ENCODE measurements around the gene MAP3K5. TPM values are rescaled to one million over a fixed set of nuclear protein-coding genes. Genes with fewer than 3 reads are reported as not detected.

MAP3K5 gene
- total RNA-seq, 1 donor from 2014 or later = 31.2 TPM

DNA sequence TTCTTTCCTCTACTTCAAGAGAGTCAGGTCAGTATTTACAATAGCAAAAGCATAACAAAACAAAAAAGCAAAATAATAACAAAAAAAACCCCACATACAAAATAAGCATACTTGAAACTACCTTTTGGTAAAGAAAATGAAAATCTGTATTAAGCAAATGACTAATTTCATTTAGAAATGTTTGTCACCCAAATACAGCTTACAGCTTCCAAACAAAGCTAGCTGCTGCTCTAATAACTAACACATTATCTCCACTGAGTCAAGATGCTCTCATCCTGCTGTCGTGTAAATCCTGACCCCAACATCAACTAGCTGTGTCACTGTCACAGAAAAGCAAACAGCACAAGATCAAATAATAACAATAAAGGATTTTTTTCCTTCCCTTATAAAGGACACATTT lies 263.8 kb downstream of the MAP3K5 start:
- Histone ChIP-seq H3K36me3 (no peaks in the 10 kb centered on the region), H3K4me1 (peaks cover 23% of the 10 kb centered on the region), H3K4me3 (no peak overlapping the region), H3K9me3 (no peaks in the 10 kb centered on the region), H3K27me3 (no peaks in the 10 kb centered on the region), H3K27ac (no peak overlapping the region)
- intact Hi-C loops (cut with DNase I) = no loop called here
- no peak for DNase-seq (ENCODE audit: extremely low spot score in 2 of 2)
- TF ChIP-seq, protein P1, sequence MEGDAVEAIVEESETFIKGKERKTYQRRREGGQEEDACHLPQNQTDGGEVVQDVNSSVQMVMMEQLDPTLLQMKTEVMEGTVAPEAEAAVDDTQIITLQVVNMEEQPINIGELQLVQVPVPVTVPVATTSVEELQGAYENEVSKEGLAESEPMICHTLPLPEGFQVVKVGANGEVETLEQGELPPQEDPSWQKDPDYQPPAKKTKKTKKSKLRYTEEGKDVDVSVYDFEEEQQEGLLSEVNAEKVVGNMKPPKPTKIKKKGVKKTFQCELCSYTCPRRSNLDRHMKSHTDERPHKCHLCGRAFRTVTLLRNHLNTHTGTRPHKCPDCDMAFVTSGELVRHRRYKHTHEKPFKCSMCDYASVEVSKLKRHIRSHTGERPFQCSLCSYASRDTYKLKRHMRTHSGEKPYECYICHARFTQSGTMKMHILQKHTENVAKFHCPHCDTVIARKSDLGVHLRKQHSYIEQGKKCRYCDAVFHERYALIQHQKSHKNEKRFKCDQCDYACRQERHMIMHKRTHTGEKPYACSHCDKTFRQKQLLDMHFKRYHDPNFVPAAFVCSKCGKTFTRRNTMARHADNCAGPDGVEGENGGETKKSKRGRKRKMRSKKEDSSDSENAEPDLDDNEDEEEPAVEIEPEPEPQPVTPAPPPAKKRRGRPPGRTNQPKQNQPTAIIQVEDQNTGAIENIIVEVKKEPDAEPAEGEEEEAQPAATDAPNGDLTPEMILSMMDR (IDR thresholded peaks at IDR 0.05) = no peak
- TF ChIP-seq POLR2A (IDR thresholded peaks at IDR 0.05) = no peak
- no peak for TF ChIP-seq POLR2AphosphoS5 (IDR thresholded peaks at IDR 0.05; ENCODE audit: insufficient read depth in 1 of 2, low read depth in 1 of 2)

DNA sequence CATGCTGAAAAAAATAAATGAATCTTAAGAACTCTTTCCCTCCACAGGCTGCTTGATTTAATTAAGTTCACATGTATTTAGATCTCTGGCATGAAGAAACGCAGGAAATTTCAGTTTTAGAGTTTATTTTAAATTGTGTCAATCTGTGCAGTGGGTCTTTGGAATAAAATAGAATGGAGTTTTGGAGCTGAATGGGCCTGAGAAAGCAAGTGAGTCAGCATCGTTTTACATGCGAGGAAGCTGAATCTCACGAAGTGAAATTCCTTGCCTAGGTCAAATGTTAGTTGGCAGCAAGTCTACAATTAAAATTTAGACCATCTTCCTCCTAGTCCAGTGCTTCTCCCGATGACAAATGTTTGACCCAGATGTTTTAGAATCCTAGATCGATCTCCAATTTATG lies 264.4 kb downstream of the MAP3K5 start:
- no peaks in the 10 kb centered on the region for H3K9me3 ChIP-seq
- no peak for TF ChIP-seq POLR2A (IDR thresholded peaks at IDR 0.05)
- DNase-seq (ENCODE audit: extremely low spot score in 2 of 2) = no peak
- no peak overlapping the region for H3K27ac ChIP-seq
- no peaks in the 10 kb centered on the region for H3K27me3 ChIP-seq
- no peak overlapping the region for H3K4me3 ChIP-seq
- intact Hi-C loops (cut with DNase I) = no loop called here
- H3K36me3 ChIP-seq = no peaks in the 10 kb centered on the region
- peaks cover 23% of the 10 kb centered on the region for H3K4me1 ChIP-seq

DNA sequence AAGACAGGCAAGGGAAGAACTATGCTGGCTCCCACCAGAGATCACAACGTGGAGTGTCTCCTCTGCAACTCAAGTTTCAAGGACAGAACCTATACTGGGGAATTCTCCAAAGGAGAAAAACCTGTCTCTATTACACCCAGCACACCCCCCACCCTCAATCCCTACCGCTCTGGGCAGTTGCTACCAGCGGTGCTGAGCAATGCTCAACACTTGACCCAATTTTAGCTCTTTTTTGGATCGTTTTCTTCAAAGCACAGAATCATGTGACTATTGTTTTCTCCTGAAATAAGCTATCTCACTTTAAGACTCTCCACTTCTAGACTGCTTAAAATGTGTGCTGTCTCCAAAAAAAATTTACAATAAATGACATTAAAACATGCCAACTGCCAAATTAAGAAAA lies 265.3 kb downstream of the MAP3K5 start:
- Histone ChIP-seq H3K27me3 (no peaks in the 10 kb centered on the region), H3K27ac (no peak overlapping the region), H3K4me3 (no peak overlapping the region), H3K9me3 (no peaks in the 10 kb centered on the region), H3K36me3 (no peaks in the 10 kb centered on the region), H3K4me1 (peaks cover 23% of the 10 kb centered on the region)
- TF ChIP-seq POLR2A (IDR thresholded peaks at IDR 0.05) (no peak), POLR2AphosphoS5 (IDR thresholded peaks at IDR 0.05; ENCODE audit: insufficient read depth in 1 of 2, low read depth in 1 of 2) (no peak)
- TF ChIP-seq, protein P1 (IDR thresholded peaks at IDR 0.05) = no peak
- intact Hi-C loops (cut with DNase I) = no loop called here
- no peak for DNase-seq (ENCODE audit: extremely low spot score in 2 of 2)

DNA sequence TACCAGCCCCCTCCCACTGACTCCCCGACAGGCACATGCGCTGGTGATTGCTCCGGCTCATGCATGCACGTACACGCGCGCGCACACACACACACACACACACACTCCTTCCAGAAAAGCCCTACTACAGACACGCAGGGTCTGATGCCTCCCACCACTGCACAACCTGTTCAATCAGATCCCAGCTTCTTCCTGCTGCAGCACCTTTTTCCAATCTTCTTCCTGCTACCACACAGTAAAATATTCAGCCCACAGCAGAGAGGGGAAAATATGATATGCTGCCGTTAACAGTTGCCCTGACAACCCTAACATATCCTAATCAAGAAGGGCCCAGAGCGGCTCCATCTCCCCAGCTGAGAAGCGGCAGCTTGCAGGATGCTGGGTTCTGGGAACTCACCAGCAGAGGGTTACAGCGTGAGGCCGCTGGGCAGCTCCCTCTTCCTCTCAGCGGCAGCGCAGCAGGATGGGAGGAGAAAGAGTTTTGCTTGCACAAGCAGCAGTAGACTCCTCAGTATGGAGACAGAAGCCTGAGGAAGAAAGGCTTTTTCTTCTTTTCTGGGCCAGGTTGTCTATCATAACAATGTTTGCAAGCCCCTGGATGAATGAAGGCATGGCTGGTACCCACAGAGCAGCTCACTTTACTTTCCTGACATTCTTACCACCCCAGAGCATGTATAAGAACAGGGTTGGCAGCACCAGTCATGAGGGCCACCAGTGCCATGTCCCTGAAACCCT lies 265.9 kb downstream of the MAP3K5 start:
- Histone ChIP-seq H3K4me3 (no peak overlapping the region), H3K27ac (no peak overlapping the region), H3K9me3 (no peaks in the 10 kb centered on the region), H3K4me1 (peaks cover 23% of the 10 kb centered on the region), H3K36me3 (no peaks in the 10 kb centered on the region), H3K27me3 (no peaks in the 10 kb centered on the region)
- DNase-seq (ENCODE audit: extremely low spot score in 2 of 2) = no peak
- TF ChIP-seq, protein P1 (IDR thresholded peaks at IDR 0.05) = no peak
- TF ChIP-seq POLR2A (IDR thresholded peaks at IDR 0.05) (no peak), POLR2AphosphoS5 (IDR thresholded peaks at IDR 0.05; ENCODE audit: insufficient read depth in 1 of 2, low read depth in 1 of 2) (no peak)
- intact Hi-C loops (cut with DNase I) = no loop called here

DNA sequence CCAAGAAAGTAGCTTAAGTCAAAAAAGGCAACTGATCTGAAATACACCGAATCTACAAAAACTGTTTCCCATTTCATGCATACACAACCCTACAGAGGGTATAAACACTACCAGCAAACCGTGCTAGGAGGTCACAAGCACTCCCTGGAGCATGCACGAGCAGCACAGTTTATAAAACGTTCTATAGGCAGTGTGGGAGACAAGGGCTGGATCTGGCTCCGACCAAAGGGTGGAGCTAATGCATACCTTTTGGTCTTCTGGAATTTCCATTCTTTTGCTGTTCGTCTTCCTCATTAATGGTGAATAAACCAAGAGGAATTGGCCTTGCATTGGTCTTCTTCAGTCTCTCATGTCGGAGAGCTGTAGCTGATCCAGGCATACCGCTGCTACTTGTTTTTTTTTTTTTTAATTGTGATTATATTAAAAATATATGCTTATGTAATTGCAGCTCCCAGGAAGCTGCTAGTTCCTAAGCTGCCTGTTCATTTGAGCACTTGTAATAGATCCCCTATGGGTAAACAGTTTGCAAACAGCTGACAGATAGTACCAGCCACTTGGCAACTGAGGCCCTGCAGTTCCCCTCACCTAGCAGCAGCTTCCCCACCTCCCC lies 266.6 kb downstream of the MAP3K5 start:
- Histone ChIP-seq H3K9me3 (no peaks in the 10 kb centered on the region), H3K4me1 (peaks cover 23% of the 10 kb centered on the region), H3K27ac (no peak overlapping the region), H3K36me3 (no peaks in the 10 kb centered on the region), H3K4me3 (no peak overlapping the region), H3K27me3 (no peaks in the 10 kb centered on the region)
- intact Hi-C loops (cut with DNase I) = no loop called here
- DNase-seq (ENCODE audit: extremely low spot score in 2 of 2) = no peak
- TF ChIP-seq, protein P1 (IDR thresholded peaks at IDR 0.05) = no peak
- no peak for TF ChIP-seq POLR2A (IDR thresholded peaks at IDR 0.05)
- TF ChIP-seq POLR2AphosphoS5 (IDR thresholded peaks at IDR 0.05; ENCODE audit: insufficient read depth in 1 of 2, low read depth in 1 of 2) = no peak

Measured in vagina (tissue), 2 donors.